ENCODE results near the gene NLRP1. TPM values are rescaled to one million over a fixed set of nuclear protein-coding genes. Genes with fewer than 3 reads are reported as not detected.
A peak's percentile ranks its signal among the peaks of the same experiment; 100 is the strongest.

NLRP1 gene
- total RNA-seq, 1 donor = 41.3 TPM

- TF ChIP-seq, protein P1, sequence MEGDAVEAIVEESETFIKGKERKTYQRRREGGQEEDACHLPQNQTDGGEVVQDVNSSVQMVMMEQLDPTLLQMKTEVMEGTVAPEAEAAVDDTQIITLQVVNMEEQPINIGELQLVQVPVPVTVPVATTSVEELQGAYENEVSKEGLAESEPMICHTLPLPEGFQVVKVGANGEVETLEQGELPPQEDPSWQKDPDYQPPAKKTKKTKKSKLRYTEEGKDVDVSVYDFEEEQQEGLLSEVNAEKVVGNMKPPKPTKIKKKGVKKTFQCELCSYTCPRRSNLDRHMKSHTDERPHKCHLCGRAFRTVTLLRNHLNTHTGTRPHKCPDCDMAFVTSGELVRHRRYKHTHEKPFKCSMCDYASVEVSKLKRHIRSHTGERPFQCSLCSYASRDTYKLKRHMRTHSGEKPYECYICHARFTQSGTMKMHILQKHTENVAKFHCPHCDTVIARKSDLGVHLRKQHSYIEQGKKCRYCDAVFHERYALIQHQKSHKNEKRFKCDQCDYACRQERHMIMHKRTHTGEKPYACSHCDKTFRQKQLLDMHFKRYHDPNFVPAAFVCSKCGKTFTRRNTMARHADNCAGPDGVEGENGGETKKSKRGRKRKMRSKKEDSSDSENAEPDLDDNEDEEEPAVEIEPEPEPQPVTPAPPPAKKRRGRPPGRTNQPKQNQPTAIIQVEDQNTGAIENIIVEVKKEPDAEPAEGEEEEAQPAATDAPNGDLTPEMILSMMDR (IDR thresholded peaks at IDR 0.05; ENCODE audit: extremely low read depth, low read depth, low read length) = no peak
- H3K27ac ChIP-seq (ENCODE audit: low read depth, low read length) = peak overlapping the region; percentile 62
- no peak overlapping the region for H3K4me3 ChIP-seq (ENCODE audit: insufficient read depth, low read length)
- no peaks in the 10 kb centered on the region for H3K27me3 ChIP-seq (ENCODE audit: insufficient read depth, low read length)
- H4K20me1 ChIP-seq (ENCODE audit: insufficient read depth, low read length) = peaks cover 19% of the 10 kb centered on the region
- H2AFZ ChIP-seq (ENCODE audit: low read length) = no peak overlapping the region
- no peak overlapping the region for H3K4me2 ChIP-seq (ENCODE audit: insufficient read depth, low read length)
- H3K79me2 ChIP-seq (ENCODE audit: insufficient read depth, low read length) = peaks cover 61% of the 10 kb centered on the region
- no peaks in the 10 kb centered on the region for H3K9me3 ChIP-seq (ENCODE audit: low read depth, low read length)
- H3K4me1 ChIP-seq (ENCODE audit: insufficient read depth, low read length) = peaks cover 15% of the 10 kb centered on the region
- peaks cover 41% of the 10 kb centered on the region for H3K36me3 ChIP-seq (ENCODE audit: insufficient read depth, low read length)
- DNase-seq (ENCODE audit: insufficient read length, low spot score, missing footprints) = no peak
Measured at GRCh38 chr17:5557990-5558389, 26.3 kb downstream of the NLRP1 start.

GRCh38 chr17:5557485-5557884, 26.8 kb downstream of the NLRP1 start:
- Histone ChIP-seq H3K27ac (ENCODE audit: low read depth, low read length) (peak overlapping the region; percentile 62), H3K4me2 (ENCODE audit: insufficient read depth, low read length) (no peak overlapping the region), H3K27me3 (ENCODE audit: insufficient read depth, low read length) (no peaks in the 10 kb centered on the region)

DNA sequence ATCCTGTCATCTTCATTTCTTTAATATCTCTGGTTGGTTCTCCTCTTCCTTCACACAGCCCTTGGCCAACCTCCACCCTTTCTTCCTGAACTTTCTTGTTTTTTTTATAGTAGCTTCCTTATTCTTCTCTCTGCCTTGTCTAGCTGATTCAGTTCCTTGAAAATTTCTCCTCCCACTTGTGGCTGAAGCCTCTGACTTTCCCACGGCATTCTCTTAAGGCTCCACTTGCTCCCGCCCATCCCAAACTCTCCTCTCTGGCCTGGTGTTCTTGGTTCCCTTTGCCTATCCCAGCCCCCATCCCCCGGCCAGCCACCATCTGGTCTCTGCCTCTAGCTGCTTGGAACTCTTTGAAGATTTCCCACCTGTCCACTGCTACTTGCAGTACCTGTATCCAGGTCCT, 29.1 kb downstream of the NLRP1 start:
- Histone ChIP-seq H3K27me3 (ENCODE audit: insufficient read depth, low read length) (no peaks in the 10 kb centered on the region), H3K4me2 (ENCODE audit: insufficient read depth, low read length) (no peak overlapping the region), H3K36me3 (ENCODE audit: insufficient read depth, low read length) (peaks cover 45% of the 10 kb centered on the region), H4K20me1 (ENCODE audit: insufficient read depth, low read length) (peaks cover 6% of the 10 kb centered on the region), H3K4me1 (ENCODE audit: insufficient read depth, low read length) (peaks cover 15% of the 10 kb centered on the region), H2AFZ (ENCODE audit: low read length) (no peak overlapping the region), H3K9me3 (ENCODE audit: low read depth, low read length) (no peaks in the 10 kb centered on the region), H3K79me2 (ENCODE audit: insufficient read depth, low read length) (peaks cover 45% of the 10 kb centered on the region), H3K4me3 (ENCODE audit: insufficient read depth, low read length) (no peak overlapping the region), H3K27ac (ENCODE audit: low read depth, low read length) (peak overlapping the region; percentile 59)
- TF ChIP-seq, protein P1 (IDR thresholded peaks at IDR 0.05; ENCODE audit: extremely low read depth, low read depth, low read length) = no peak
- peak; percentile 93 for DNase-seq (ENCODE audit: insufficient read length, low spot score, missing footprints)

More at GRCh38 chr17:5557485-5557884, 26.8 kb downstream of the NLRP1 start:
- DNase-seq (ENCODE audit: insufficient read length, low spot score, missing footprints) = no peak
- H3K4me1 ChIP-seq (ENCODE audit: insufficient read depth, low read length) = peaks cover 15% of the 10 kb centered on the region
- H3K4me3 ChIP-seq (ENCODE audit: insufficient read depth, low read length) = no peak overlapping the region
- peak overlapping the region; percentile 26 for H2AFZ ChIP-seq (ENCODE audit: low read length)
- H4K20me1 ChIP-seq (ENCODE audit: insufficient read depth, low read length) = peaks cover 15% of the 10 kb centered on the region
- H3K79me2 ChIP-seq (ENCODE audit: insufficient read depth, low read length) = peaks cover 57% of the 10 kb centered on the region
- peaks cover 46% of the 10 kb centered on the region for H3K36me3 ChIP-seq (ENCODE audit: insufficient read depth, low read length)
- H3K9me3 ChIP-seq (ENCODE audit: low read depth, low read length) = no peaks in the 10 kb centered on the region
- TF ChIP-seq, protein P1 (IDR thresholded peaks at IDR 0.05; ENCODE audit: extremely low read depth, low read depth, low read length) = no peak

DNA sequence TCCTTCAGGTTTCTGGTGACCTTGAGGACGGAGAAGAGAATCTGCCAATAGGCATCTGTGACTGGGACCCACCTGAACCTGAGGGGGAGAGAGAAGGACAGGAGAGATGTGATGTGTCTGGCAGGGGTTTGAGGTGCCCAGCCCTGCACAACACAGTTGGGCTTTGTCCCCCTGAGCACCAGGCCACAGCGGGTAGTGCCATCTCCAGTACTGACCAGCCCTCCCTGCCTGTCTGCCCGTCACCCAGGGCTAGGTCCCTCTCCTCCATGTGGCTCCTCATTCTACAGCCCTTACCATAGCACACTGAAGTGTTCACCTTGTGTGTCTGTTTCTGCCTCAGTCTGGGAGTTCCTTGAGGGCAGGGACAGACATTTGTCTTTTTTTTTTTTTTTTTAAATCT, 30.8 kb downstream of the NLRP1 start:
- Histone ChIP-seq H3K27me3 (ENCODE audit: insufficient read depth, low read length) (no peaks in the 10 kb centered on the region), H3K79me2 (ENCODE audit: insufficient read depth, low read length) (peaks cover 42% of the 10 kb centered on the region)

More for the DNA sequence above, 30.8 kb downstream of the NLRP1 start:
- Histone ChIP-seq H4K20me1 (ENCODE audit: insufficient read depth, low read length) (peaks cover 4% of the 10 kb centered on the region), H2AFZ (ENCODE audit: low read length) (no peak overlapping the region), H3K4me2 (ENCODE audit: insufficient read depth, low read length) (no peak overlapping the region), H3K36me3 (ENCODE audit: insufficient read depth, low read length) (peaks cover 42% of the 10 kb centered on the region), H3K27ac (ENCODE audit: low read depth, low read length) (no peak overlapping the region), H3K4me3 (ENCODE audit: insufficient read depth, low read length) (no peak overlapping the region), H3K9me3 (ENCODE audit: low read depth, low read length) (no peaks in the 10 kb centered on the region), H3K4me1 (ENCODE audit: insufficient read depth, low read length) (peaks cover 15% of the 10 kb centered on the region)
- TF ChIP-seq, protein P1 (IDR thresholded peaks at IDR 0.05; ENCODE audit: extremely low read depth, low read depth, low read length) = no peak
- no peak for DNase-seq (ENCODE audit: insufficient read length, low spot score, missing footprints)

Measured in osteoblast (primary cell).